WI38 (cell line): ENCODE measurements around the gene GALNT12.

Source experiments
- H3K4me3 ChIP-seq: 2 replicates; pipeline ENCODE4 v1.5.1; 2011; ENCODE audit warnings: low read depth, mild to moderate bottlenecking, control low read depth, low read length
- TF ChIP-seq, protein P1 (sequence below): IDR thresholded peaks from 2 replicates; pipeline ENCODE4 v1.5.1; 2012; ENCODE audit warnings: low read depth, mild to moderate bottlenecking, control low read depth, low read length

The GALNT12 gene

DNA sequence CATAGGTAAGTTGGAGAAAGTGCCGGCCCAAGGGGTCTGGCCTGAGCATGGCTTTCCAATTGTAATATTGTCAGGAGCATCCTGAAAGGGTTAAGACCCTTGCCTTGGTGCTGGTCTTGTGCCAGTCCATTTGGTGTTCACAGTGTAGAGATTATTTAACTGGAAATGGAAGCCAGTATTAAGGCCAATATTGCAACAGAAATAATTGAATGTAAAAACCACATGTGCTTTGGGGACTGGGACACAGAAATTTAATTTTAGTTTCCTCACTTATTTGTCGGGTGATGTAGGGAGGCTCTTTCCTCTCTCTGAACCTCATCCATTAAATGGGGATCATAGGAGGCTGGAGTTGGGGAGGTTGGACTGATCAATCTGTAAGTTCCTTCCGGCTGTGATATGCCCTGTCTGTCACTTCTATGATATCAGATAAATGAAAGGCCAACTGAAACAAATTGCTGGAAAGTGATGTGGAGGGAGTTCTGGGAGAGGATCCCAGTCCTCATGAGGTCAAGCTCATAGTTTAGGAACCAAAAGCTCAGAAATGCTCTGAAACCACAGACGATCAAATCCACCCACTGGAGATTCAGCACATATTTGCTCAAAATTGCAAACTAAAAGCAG is 81.4 kb downstream of the GALNT12 start:
- no peak overlapping the region for H3K4me3 ChIP-seq
- TF ChIP-seq, protein P1, sequence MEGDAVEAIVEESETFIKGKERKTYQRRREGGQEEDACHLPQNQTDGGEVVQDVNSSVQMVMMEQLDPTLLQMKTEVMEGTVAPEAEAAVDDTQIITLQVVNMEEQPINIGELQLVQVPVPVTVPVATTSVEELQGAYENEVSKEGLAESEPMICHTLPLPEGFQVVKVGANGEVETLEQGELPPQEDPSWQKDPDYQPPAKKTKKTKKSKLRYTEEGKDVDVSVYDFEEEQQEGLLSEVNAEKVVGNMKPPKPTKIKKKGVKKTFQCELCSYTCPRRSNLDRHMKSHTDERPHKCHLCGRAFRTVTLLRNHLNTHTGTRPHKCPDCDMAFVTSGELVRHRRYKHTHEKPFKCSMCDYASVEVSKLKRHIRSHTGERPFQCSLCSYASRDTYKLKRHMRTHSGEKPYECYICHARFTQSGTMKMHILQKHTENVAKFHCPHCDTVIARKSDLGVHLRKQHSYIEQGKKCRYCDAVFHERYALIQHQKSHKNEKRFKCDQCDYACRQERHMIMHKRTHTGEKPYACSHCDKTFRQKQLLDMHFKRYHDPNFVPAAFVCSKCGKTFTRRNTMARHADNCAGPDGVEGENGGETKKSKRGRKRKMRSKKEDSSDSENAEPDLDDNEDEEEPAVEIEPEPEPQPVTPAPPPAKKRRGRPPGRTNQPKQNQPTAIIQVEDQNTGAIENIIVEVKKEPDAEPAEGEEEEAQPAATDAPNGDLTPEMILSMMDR = no peak

DNA sequence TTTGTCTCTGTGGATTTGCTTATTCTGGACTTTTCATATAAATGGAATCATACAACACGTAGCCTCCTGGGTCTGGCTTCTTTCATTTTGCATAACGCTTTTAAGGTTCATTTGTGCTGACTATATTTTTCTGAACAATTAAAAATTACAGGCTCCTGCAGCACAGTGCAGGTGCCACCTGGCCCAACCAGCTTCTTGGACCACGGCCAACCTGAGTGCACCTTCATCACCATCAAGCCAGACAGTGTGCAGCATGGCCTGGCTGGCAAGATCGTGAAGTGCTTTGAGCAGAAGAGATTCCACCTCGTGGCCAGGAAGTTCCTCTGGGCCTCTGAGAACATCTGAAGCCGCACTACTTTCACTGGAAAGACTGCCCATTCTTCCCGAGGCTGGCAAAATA is 82.8 kb downstream of the GALNT12 start:
- TF ChIP-seq, protein P1 = no peak
- no peak overlapping the region for H3K4me3 ChIP-seq

DNA sequence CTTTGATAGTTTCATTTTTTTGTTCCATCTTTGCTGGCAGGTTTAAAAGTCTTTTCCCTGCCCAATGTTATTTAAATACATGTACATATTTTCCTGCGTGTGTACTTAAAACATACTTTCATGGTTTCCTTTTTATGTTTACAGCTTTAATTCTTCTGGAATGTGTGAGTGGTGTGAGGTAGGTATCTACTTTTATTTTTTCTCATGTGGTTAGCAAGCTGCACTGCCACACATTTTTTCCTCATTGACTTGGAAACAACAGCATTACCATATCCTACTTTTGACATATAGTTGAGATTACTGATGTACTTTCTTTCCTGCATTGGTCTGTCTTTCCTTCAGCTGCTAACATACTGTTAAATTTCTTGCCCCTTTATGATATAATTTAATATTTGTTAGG is 84.8 kb downstream of the GALNT12 start:
- TF ChIP-seq, protein P1 = no peak
- H3K4me3 ChIP-seq = no peak overlapping the region

- H3K4me3 ChIP-seq = no peak overlapping the region
Observed at GRCh38 chr9:98892690-98893089, 85.2 kb downstream of the GALNT12 start.

DNA sequence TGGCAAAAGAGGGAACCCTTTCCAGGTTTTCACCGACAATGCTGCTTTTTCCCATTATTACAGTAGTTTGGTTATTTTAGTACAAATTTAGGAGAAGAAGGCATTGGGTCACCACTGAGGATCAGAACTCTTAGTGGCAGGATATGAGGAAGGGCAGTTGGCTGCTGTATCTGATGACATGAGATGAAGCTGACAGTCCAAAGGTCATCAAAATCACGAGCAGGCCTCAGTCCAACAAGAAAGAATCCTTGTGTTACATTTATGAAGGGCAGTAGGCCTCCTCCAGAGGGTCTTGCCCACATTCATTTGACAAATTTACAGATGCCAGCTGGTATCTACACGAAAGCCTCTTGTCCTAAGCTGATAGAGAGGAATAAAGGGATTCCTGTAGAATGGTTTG is 86.7 kb downstream of the GALNT12 start:
- TF ChIP-seq, protein P1 = no peak
- no peak overlapping the region for H3K4me3 ChIP-seq

More at GRCh38 chr9:98892690-98893089, 85.2 kb downstream of the GALNT12 start:
- TF ChIP-seq, protein P1 = no peak

DNA sequence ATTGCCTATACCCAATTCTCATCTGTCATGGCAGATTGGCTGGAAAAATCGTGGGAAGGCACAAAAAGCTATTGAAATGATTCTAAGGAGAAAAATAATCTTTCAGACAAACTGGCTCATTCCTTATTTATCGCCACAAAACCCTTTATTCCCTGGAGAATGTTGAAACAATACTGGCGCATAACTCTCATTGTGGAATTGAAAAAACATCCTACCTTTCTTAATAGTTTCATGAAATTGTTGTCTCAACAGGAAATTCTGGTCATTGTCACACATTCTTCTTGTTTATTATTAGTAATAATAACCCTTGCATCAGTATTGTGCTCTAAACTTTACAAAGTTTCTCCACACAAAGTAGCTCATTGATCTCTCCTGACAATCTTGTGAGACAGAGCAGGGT is 87.3 kb downstream of the GALNT12 start:
- H3K4me3 ChIP-seq = no peak overlapping the region
- TF ChIP-seq, protein P1 = no peak

DNA sequence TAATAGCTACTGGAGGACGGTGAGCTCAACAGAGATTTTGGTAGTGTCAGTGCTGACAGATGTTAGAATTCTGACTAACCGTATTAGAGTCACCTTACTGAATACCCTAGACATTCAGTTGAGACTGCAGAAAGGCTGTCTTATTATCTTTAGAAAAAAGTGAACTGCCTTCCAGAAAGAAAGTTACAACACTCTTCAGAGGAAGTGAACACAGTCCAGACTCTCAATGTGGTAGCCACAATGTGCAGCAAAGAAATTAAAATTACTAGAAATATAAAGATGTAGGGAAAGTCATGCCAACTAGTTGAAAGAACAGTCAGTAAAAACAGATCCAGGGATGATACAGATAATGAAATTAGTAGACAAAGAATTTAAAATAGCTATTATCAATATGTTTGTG is 89.2 kb downstream of the GALNT12 start:
- no peak overlapping the region for H3K4me3 ChIP-seq
- TF ChIP-seq, protein P1 = no peak
